DND-41 (cell line): Measurements from ENCODE around the gene ROCK2.

Experiments used
- ATAC-seq: fragments of 200-7000 bp; cut with Tn5 transposase; 3 replicates; pipeline ENCODE4 v1.9.1; 2021; ENCODE audit warnings: low read depth; ENCODE audit not compliant: insufficient read depth
- DNase-seq: peaks from one replicate; pipeline ENCODE4 v3.0.0-alpha.2; 2020
- H2AFZ ChIP-seq: 2 replicates; pipeline ENCODE4 v1.6.0; 2012; ENCODE audit warnings: low read depth, low read length
- H3K27ac ChIP-seq: 2 replicates; pipeline ENCODE4 v1.5.1; 2012; ENCODE audit warnings: low read length, inconsistent platforms
- H3K27me3 ChIP-seq: fragments of 200-600 bp; sonication (generic); 2 replicates; pipeline ENCODE4 v1.6.0; 2012; ENCODE audit warnings: low read length, mild to moderate bottlenecking, inconsistent platforms; ENCODE audit not compliant: insufficient read depth, poor library complexity
- H3K36me3 ChIP-seq: 2 replicates; pipeline ENCODE4 v1.5.1; 2012; ENCODE audit warnings: low read length, inconsistent platforms; ENCODE audit not compliant: insufficient read depth
- H3K4me1 ChIP-seq: 2 replicates; pipeline ENCODE4 v1.5.1; 2012; ENCODE audit warnings: mild to moderate bottlenecking, low read length; ENCODE audit not compliant: insufficient read depth
- H3K4me2 ChIP-seq: 2 replicates; pipeline ENCODE4 v1.6.0; 2012; ENCODE audit warnings: mild to moderate bottlenecking, moderate library complexity, low read length, inconsistent platforms; ENCODE audit not compliant: insufficient read depth
- H3K4me3 ChIP-seq, 2 experiments: fragments of 200-600 bp in 1 of 2; shearing (Covaris generic) in 1 of 2; 2 replicates each; pipeline ENCODE4 v1.5.1; 2012 to 2016; ENCODE audit warnings: inconsistent platforms in 2 of 2, low read length in 2 of 2, mild to moderate bottlenecking in 2 of 2, low read depth in 1 of 2, moderate library complexity in 1 of 2
- H3K79me2 ChIP-seq: 2 replicates; pipeline ENCODE4 v1.6.0; 2012; ENCODE audit warnings: low read length, inconsistent platforms; ENCODE audit not compliant: insufficient read depth
- H3K9ac ChIP-seq: 2 replicates; pipeline ENCODE4 v1.6.0; 2012; ENCODE audit warnings: low read depth, mild to moderate bottlenecking, inconsistent platforms, low read length, moderate library complexity
- H3K9me3 ChIP-seq: 2 replicates; pipeline ENCODE4 v1.5.1; 2012; ENCODE audit warnings: low read length, moderate library complexity, mild to moderate bottlenecking, inconsistent platforms; ENCODE audit not compliant: insufficient read depth, severe bottlenecking
- H4K20me1 ChIP-seq: 2 replicates; pipeline ENCODE4 v1.6.0; 2012; ENCODE audit warnings: low read length; ENCODE audit not compliant: insufficient read depth
- EZH2 ChIP-seq: IDR thresholded peaks from 3 replicates; pipeline ENCODE4 v1.6.1; 2012; ENCODE audit warnings: borderline replicate concordance, low read depth, mild to moderate bottlenecking, moderate library complexity, low read length, inconsistent platforms; ENCODE audit not compliant: severe bottlenecking
- TF ChIP-seq, protein P1 (sequence below): IDR thresholded peaks from 2 replicates; pipeline ENCODE4 v1.5.1; 2012; ENCODE audit warnings: borderline replicate concordance, low read length, moderate library complexity, mild to moderate bottlenecking; ENCODE audit not compliant: poor library complexity, severe bottlenecking; ENCODE audit errors: extremely low read depth

The ROCK2 gene

DNA sequence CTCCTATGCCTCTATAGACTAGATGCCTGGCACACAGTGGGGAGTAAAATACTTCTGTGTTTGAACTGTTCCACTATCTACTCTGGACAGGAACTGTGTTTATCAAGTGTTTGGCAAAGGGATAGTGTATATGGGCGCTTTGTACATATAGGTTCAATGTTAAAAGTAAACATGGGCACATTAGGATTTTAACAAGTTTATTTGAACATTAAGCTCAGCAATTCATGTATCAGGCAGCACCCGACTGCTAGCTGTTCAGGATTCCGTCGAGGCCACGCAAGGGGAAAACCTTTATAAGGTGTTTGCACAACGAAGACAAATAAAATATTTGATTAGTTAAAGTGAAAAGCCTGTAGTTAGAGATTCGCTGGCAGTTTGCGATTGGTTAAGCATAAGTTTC lies 43.4 kb upstream of the ROCK2 start:
- Histone ChIP-seq H3K79me2 (no peaks in the 10 kb centered on the region), H3K4me3 (no peak overlapping the region), H2AFZ (no peak overlapping the region), H4K20me1 (no peaks in the 10 kb centered on the region), H3K9ac (no peak overlapping the region), H3K27me3 (no peaks in the 10 kb centered on the region), H3K9me3 (no peaks in the 10 kb centered on the region), H3K36me3 (no peaks in the 10 kb centered on the region), H3K27ac (no peak overlapping the region), H3K4me1 (no peaks in the 10 kb centered on the region), H3K4me2 (no peak overlapping the region)
- TF ChIP-seq EZH2 = no peak
- TF ChIP-seq, protein P1, sequence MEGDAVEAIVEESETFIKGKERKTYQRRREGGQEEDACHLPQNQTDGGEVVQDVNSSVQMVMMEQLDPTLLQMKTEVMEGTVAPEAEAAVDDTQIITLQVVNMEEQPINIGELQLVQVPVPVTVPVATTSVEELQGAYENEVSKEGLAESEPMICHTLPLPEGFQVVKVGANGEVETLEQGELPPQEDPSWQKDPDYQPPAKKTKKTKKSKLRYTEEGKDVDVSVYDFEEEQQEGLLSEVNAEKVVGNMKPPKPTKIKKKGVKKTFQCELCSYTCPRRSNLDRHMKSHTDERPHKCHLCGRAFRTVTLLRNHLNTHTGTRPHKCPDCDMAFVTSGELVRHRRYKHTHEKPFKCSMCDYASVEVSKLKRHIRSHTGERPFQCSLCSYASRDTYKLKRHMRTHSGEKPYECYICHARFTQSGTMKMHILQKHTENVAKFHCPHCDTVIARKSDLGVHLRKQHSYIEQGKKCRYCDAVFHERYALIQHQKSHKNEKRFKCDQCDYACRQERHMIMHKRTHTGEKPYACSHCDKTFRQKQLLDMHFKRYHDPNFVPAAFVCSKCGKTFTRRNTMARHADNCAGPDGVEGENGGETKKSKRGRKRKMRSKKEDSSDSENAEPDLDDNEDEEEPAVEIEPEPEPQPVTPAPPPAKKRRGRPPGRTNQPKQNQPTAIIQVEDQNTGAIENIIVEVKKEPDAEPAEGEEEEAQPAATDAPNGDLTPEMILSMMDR = no peak
- no peak for ATAC-seq
- DNase-seq = no peak

DNA sequence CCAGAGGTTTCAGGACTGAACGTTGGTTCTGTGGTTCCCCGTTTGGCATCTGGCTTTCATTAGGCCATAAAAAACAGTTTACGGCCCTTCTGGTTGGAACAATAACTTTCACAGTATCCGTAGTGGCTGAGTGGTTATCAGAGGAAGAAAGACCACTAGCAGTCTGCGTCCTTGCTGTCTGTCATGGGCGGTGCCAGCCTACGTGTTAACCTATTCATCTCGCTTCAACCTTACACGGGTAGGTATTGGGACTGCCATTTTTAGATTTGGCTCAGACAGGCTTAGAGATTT lies 42.6 kb upstream of the ROCK2 start:
- no peak overlapping the region for H3K4me3 ChIP-seq
- no peak overlapping the region for H3K4me2 ChIP-seq
- TF ChIP-seq, protein P1 = no peak
- TF ChIP-seq EZH2 = no peak
- no peaks in the 10 kb centered on the region for H3K79me2 ChIP-seq
- H2AFZ ChIP-seq = no peak overlapping the region
- DNase-seq (no peak), ATAC-seq (no peak)
- H3K4me1 ChIP-seq = no peaks in the 10 kb centered on the region
- no peak overlapping the region for H3K27ac ChIP-seq
- H3K9me3 ChIP-seq = no peaks in the 10 kb centered on the region
- no peaks in the 10 kb centered on the region for H3K27me3 ChIP-seq
- no peaks in the 10 kb centered on the region for H3K36me3 ChIP-seq
- H4K20me1 ChIP-seq = no peaks in the 10 kb centered on the region
- H3K9ac ChIP-seq = no peak overlapping the region

DNA sequence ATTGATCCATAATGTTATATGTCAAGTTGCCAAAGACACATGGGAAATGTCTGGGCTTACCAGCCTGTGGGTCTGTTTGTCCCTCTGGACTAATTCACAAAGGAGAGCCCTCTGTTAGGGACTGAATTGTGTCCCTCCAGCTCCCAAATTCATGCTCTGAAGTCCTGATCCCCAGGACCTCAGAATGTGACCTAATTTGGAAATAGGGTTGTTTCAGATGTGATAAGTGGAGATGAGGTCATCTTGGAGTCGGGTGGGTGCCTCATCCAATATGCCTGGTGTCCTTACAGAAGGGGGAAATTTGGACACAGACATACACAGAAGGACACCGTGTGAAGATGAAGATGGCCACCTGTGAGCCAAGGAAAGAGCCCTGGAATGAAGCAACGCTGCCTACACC lies 41.4 kb upstream of the ROCK2 start:
- DNase-seq (no peak), ATAC-seq (no peak)
- Histone ChIP-seq H3K27me3 (no peaks in the 10 kb centered on the region), H3K79me2 (no peaks in the 10 kb centered on the region), H2AFZ (no peak overlapping the region), H3K36me3 (no peaks in the 10 kb centered on the region), H3K9ac (no peak overlapping the region), H3K27ac (no peak overlapping the region), H3K9me3 (no peaks in the 10 kb centered on the region), H3K4me2 (no peak overlapping the region), H3K4me3 (no peak overlapping the region), H3K4me1 (no peaks in the 10 kb centered on the region), H4K20me1 (no peaks in the 10 kb centered on the region)
- TF ChIP-seq EZH2 = no peak

DNA sequence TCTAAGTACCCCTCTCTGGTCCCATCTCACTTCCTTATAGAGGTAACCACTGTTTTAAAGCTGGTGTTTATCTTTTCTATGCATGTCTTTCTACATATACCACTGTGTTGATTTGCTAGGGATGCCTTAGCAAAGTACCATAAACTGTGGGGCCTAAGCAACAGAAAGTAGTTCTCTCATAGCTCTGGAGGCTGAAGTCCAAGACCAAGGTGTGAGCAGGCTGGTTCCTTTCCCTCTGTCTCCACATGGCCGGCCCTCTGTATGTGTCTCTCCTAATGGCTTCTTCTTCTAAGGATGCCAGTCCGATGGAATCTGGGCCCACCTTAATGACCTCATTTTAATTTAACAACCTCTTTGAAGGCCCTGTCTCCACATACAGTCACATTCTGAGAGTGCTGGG lies 40.8 kb upstream of the ROCK2 start:
- Histone ChIP-seq H3K4me3 (no peak overlapping the region), H3K79me2 (no peaks in the 10 kb centered on the region), H3K4me2 (no peak overlapping the region), H3K4me1 (no peaks in the 10 kb centered on the region), H3K9me3 (no peaks in the 10 kb centered on the region), H4K20me1 (no peaks in the 10 kb centered on the region), H3K27me3 (no peaks in the 10 kb centered on the region), H3K27ac (no peak overlapping the region), H2AFZ (no peak overlapping the region), H3K9ac (no peak overlapping the region), H3K36me3 (no peaks in the 10 kb centered on the region)
- ATAC-seq (no peak), DNase-seq (no peak)
- no peak for TF ChIP-seq EZH2
- TF ChIP-seq, protein P1 = no peak
